ENCODE measurements around the gene THAP4.

Gene THAP4

GRCh38 chr2:241561832-241562231 lies 75.1 kb downstream of the THAP4 start:
- DNase-seq: no peak

- no peak for DNase-seq
Observed at GRCh38 chr2:241560883-241561474, 76.0 kb downstream of the THAP4 start.

- no peak for DNase-seq
Observed at GRCh38 chr2:241560162-241560882, 76.6 kb downstream of the THAP4 start.

- DNase-seq: no peak
Observed at GRCh38 chr2:241559323-241560161, 77.4 kb downstream of the THAP4 start.

- no peak for DNase-seq
Observed at GRCh38 chr2:241558532-241559322, 78.2 kb downstream of the THAP4 start, which contains the start of gene BOK. Gene BOK (plus strand): TSS chr2:241558745. CDS start chr2:241559484, 739 bp downstream.

- no peak for DNase-seq
Observed at GRCh38 chr2:241556746-241557145, 80.2 kb downstream of the THAP4 start.

- no peak for DNase-seq
Observed at GRCh38 chr2:241555711-241556110, 81.2 kb downstream of the THAP4 start.

GRCh38 chr2:241554610-241555322 lies 82.2 kb downstream of the THAP4 start:
- no peak for DNase-seq

GRCh38 chr2:241553981-241554380 lies 83.0 kb downstream of the THAP4 start:
- no peak for DNase-seq

GRCh38 chr2:241553512-241553830 lies 83.5 kb downstream of the THAP4 start:
- DNase-seq: no peak

GRCh38 chr2:241551998-241552737 lies 84.8 kb downstream of the THAP4 start:
- DNase-seq: no peak

- DNase-seq: no peak
Observed at GRCh38 chr2:241551599-241551997, 85.4 kb downstream of the THAP4 start.

- no peak for DNase-seq
Observed at GRCh38 chr2:241550616-241551580, 86.1 kb downstream of the THAP4 start.

GRCh38 chr2:241548451-241548835 lies 88.5 kb downstream of the THAP4 start:
- DNase-seq: no peak

- DNase-seq: no peak
Observed at GRCh38 chr2:241547781-241548450, 89.0 kb downstream of the THAP4 start.

- DNase-seq: no peak
Observed at GRCh38 chr2:241546771-241547498, 90.0 kb downstream of the THAP4 start.

GRCh38 chr2:241545523-241546473 lies 91.2 kb downstream of the THAP4 start:
- DNase-seq: no peak

GRCh38 chr2:241545106-241545505 lies 91.9 kb downstream of the THAP4 start:
- no peak for DNase-seq
